Measurements from ENCODE around the gene AAGAB. TPM values are rescaled to one million over a fixed set of nuclear protein-coding genes. Genes with fewer than 3 reads are reported as not detected.

Gene AAGAB
- total RNA-seq, 2 experiments from 2014 or later, result 42.6 to 51.2 TPM

DNA sequence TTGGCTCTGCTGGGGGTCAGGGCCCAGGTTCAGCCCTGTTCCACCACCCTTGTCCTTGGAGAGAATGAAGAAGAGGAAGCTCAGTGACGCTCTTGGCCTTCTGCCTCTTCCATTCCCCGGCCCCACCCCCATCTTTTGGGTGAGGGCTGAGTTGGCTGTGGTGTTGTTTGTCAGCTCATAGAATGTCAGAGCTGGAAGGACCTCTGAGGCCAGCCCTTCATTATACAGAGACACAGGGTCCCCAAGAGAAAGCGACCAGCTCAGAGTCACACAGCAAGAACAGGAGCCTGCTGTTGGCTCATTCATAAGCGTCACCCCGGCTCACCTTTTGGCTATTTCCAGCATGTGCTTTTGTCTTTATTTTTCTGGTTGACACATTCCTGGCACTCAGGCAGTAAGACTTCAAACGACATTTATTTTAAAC is 68.2 kb downstream of the AAGAB start:
- Mint-ChIP-seq H3K9me3 (no peaks in the 10 kb centered on the region), H3K36me3 (ENCODE audit: low read depth) (peaks cover 22% of the 10 kb centered on the region), H3K27ac (peak overlapping the region; percentile 34), H3K4me1 (ENCODE audit: low read depth) (peaks cover 12% of the 10 kb centered on the region), H3K4me3 (no peak overlapping the region), H3K27me3 (no peaks in the 10 kb centered on the region)
- DNase-seq, result no peak
- TF ChIP-seq, protein P1, sequence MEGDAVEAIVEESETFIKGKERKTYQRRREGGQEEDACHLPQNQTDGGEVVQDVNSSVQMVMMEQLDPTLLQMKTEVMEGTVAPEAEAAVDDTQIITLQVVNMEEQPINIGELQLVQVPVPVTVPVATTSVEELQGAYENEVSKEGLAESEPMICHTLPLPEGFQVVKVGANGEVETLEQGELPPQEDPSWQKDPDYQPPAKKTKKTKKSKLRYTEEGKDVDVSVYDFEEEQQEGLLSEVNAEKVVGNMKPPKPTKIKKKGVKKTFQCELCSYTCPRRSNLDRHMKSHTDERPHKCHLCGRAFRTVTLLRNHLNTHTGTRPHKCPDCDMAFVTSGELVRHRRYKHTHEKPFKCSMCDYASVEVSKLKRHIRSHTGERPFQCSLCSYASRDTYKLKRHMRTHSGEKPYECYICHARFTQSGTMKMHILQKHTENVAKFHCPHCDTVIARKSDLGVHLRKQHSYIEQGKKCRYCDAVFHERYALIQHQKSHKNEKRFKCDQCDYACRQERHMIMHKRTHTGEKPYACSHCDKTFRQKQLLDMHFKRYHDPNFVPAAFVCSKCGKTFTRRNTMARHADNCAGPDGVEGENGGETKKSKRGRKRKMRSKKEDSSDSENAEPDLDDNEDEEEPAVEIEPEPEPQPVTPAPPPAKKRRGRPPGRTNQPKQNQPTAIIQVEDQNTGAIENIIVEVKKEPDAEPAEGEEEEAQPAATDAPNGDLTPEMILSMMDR (IDR thresholded peaks at IDR 0.05), result no peak
- intact Hi-C loops (cut with micrococcal nuclease), result no loop called here
- CTCF ChIA-PET, result no interaction called here
- POLR2A ChIA-PET, result interaction anchor here (2.0 kb wide), 1 partner anchor 8 kb away, joined by 6 read pairs; no protein-coding TSS in a partner anchor
- ATAC-seq, result peak; percentile 10

DNA sequence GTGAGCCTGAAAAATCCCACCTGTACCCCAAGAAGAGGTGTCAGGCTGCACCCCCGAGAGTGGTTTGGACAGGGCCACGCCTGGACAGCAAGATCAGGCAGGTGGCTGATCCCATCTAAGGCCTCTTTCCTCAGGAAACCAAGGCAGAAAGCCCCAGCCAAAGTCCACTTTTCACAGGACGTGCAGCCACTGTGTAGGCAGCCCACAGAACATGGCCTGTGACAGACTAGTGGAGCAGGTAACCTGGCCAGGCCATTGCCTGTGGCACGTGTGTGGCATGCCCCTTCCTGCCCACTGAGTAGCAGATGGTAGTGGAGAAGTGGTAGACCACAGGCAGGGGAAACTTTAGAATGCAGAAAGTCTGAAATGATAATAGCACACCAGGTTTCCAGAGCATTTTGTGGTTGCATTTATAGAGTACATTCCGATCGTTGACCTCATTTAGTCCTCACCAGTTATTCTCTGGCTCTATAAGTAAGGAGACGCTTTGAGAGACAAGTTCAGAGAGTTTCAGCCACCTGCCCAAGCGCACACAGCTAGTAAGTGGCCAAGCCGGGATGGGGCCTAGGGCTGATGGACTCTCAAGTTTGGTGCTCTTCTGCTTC is 68.7 kb downstream of the AAGAB start:
- CTCF ChIA-PET, result no interaction called here
- peak; percentile 73 for ATAC-seq
- peaks cover 22% of the 10 kb centered on the region for H3K36me3 Mint-ChIP-seq (ENCODE audit: low read depth)
- no peak overlapping the region for H3K4me3 Mint-ChIP-seq
- H3K4me1 Mint-ChIP-seq (ENCODE audit: low read depth), result peaks cover 12% of the 10 kb centered on the region
- peak; percentile 51 for DNase-seq
- POLR2A ChIA-PET, result no interaction called here
- peak overlapping the region; percentile 34 for H3K27ac Mint-ChIP-seq
- intact Hi-C loops (cut with micrococcal nuclease), result no loop called here
- no peaks in the 10 kb centered on the region for H3K9me3 Mint-ChIP-seq
- TF ChIP-seq, protein P1 (IDR thresholded peaks at IDR 0.05), result no peak
- no peaks in the 10 kb centered on the region for H3K27me3 Mint-ChIP-seq

DNA sequence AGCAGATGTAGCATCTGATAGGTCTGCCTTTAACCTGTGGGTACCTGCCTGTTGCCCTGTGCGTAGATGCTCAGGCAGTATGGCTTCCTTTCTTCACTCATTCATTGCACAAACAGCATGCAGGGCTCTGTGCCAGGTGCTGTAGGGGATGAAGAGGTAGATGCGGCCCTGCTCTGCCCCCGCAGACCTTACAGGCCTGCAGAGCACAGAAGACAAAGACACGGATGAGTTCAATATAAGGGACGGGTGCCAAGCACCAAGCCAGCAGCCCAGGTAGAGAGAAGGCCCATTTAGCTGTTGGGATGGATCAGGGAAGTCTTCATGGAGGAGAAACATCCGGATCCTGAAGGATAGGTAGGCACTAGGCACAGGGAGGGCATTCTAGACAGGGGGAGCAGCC is 69.4 kb downstream of the AAGAB start:
- Mint-ChIP-seq H3K4me1 (ENCODE audit: low read depth) (peaks cover 12% of the 10 kb centered on the region), H3K27ac (no peak overlapping the region), H3K36me3 (ENCODE audit: low read depth) (peaks cover 19% of the 10 kb centered on the region), H3K27me3 (no peaks in the 10 kb centered on the region), H3K9me3 (no peaks in the 10 kb centered on the region), H3K4me3 (no peak overlapping the region)
- intact Hi-C loops (cut with micrococcal nuclease), result no loop called here
- ATAC-seq, result no peak
- ChIA-PET CTCF (no interaction called here), POLR2A (no interaction called here)
- TF ChIP-seq, protein P1 (IDR thresholded peaks at IDR 0.05), result no peak
- no peak for DNase-seq

- no peak for ATAC-seq
- Mint-ChIP-seq H3K4me1 (ENCODE audit: low read depth) (peaks cover 12% of the 10 kb centered on the region), H3K4me3 (no peak overlapping the region), H3K27me3 (no peaks in the 10 kb centered on the region), H3K36me3 (ENCODE audit: low read depth) (peaks cover 17% of the 10 kb centered on the region), H3K27ac (no peak overlapping the region), H3K9me3 (no peaks in the 10 kb centered on the region)
- DNase-seq, result no peak
- intact Hi-C loops (cut with micrococcal nuclease), result no loop called here
- CTCF ChIA-PET, result no interaction called here
- POLR2A ChIA-PET, result interaction anchor here (0.6 kb wide), 1 partner anchor 8 kb away, joined by 3 read pairs; no protein-coding TSS in a partner anchor
- TF ChIP-seq, protein P1 (IDR thresholded peaks at IDR 0.05), result no peak
Observed at GRCh38 chr15:67184208-67184925, 70.1 kb downstream of the AAGAB start.

All from activated CD8-positive, alpha-beta T cell treated with anti-CD3 and anti-CD28 coated beads for 36 hours (primary cell).